OCI-LY7 (cell line): Measurements from ENCODE around the gene RAB3C. TPM values are rescaled to one million over a fixed set of nuclear protein-coding genes. Genes with fewer than 3 reads are reported as not detected.

Experiments used
- BruUV-seq: library from RNA; stranded (reverse); fragments of 400-500 nt; replicated peaks from 2 replicates; lab custom pipeline; 2021; lab: Mats Ljungman, UMichigan
- CTCF ChIA-PET: fragments of 300-600 bp; sonication (Branson Sonifier 250); formaldehyde crosslinking; loops from one replicate; lab custom pipeline; 2022; ENCODE audit warnings: antibody characterized with exemption; ENCODE audit not compliant: unreplicated experiment; lab: Charles Lee
- POLR2A ChIA-PET: fragments of 300-600 bp; sonication (Branson Sonifier 250); formaldehyde crosslinking; loops from one replicate; lab custom pipeline; 2022; ENCODE audit warnings: antibody characterized with exemption; lab: Charles Lee
- DNase-seq: peaks from one replicate; pipeline ENCODE4 v3.0.0-alpha.2; 2015; ENCODE audit warnings: low spot score
- H2AFZ ChIP-seq: fragments of 200-600 bp; sonication (generic), shearing (Covaris generic); 2 replicates; pipeline ENCODE4 v1.6.1; 2014; ENCODE audit warnings: mild to moderate bottlenecking, antibody characterized with exemption, low read length, moderate library complexity
- H3K27ac ChIP-seq: fragments of 200-600 bp; sonication (generic); 2 replicates; pipeline ENCODE4 v1.5.1; 2014; ENCODE audit warnings: mixed run types, low read depth, mild to moderate bottlenecking, moderate library complexity, low read length, inconsistent platforms; ENCODE audit not compliant: poor library complexity, severe bottlenecking
- H3K36me3 ChIP-seq: fragments of 200-600 bp; sonication (generic); 2 replicates; pipeline ENCODE4 v1.6.1; 2014; ENCODE audit warnings: mild to moderate bottlenecking, antibody characterized with exemption, low read length, moderate library complexity, mixed read lengths; ENCODE audit not compliant: insufficient read depth
- H3K4me1 ChIP-seq: fragments of 200-600 bp; sonication (generic); 2 replicates; pipeline ENCODE4 v1.5.1; 2014; ENCODE audit warnings: mild to moderate bottlenecking, low read length; ENCODE audit not compliant: insufficient read depth, poor library complexity, severe bottlenecking
- H3K4me2 ChIP-seq: fragments of 200-600 bp; sonication (generic); 2 replicates; pipeline ENCODE4 v1.6.1; 2014; ENCODE audit warnings: mild to moderate bottlenecking, low read length
- H3K4me3 ChIP-seq: fragments of 200-600 bp; sonication (generic); 2 replicates; pipeline ENCODE4 v1.5.1; 2014; ENCODE audit warnings: mild to moderate bottlenecking, low read depth, low read length; ENCODE audit not compliant: poor library complexity, severe bottlenecking
- H3K79me2 ChIP-seq: fragments of 200-600 bp; sonication (generic); 2 replicates; pipeline ENCODE4 v1.6.1; 2016; ENCODE audit warnings: low read depth, mild to moderate bottlenecking, low read length, moderate library complexity, mixed read lengths; ENCODE audit not compliant: insufficient read depth
- H3K9me2 ChIP-seq: fragments of 200-600 bp; sonication (generic); 2 replicates; pipeline ENCODE4 v1.6.1; 2016; ENCODE audit warnings: mild to moderate bottlenecking, low read length, mixed read lengths; ENCODE audit not compliant: insufficient read depth
- H3K9me3 ChIP-seq: fragments of 200-600 bp; sonication (generic); 2 replicates; pipeline ENCODE4 v1.6.1; 2014; ENCODE audit warnings: mild to moderate bottlenecking, mixed run types, low read length, mixed read lengths
- H4K20me1 ChIP-seq: fragments of 200-600 bp; sonication (generic); 2 replicates; pipeline ENCODE4 v1.6.1; 2014; ENCODE audit warnings: mild to moderate bottlenecking, antibody characterized with exemption, low read length, moderate library complexity, mixed read lengths; ENCODE audit not compliant: insufficient read depth
- EZH2phosphoT487 ChIP-seq: fragments of 200-600 bp; sonication (generic); IDR thresholded peaks from 2 replicates; pipeline ENCODE4 v1.6.1; 2018; ENCODE audit warnings: low read depth, borderline replicate concordance, mild to moderate bottlenecking, mixed run types, antibody characterized with exemption, low read length, moderate library complexity, mixed read lengths
- intact Hi-C: fragments of 100-400 bp; cut with micrococcal nuclease; formaldehyde crosslinking; loops from one replicate; pipeline ENCODE4 v1.10.0; 2022; ENCODE audit not compliant: unreplicated experiment
- total RNA-seq, 2 experiments: library from RNA; depleted of rRNA in 1 of 2; stranded (reverse); fragments of >200 nt in 1 of 2; shearing (Covaris generic) in 1 of 2; gene quantifications; 2 replicates each; pipeline ENCODE4 v1.2.3, GENCODE V29; 2014 to 2022
- TF ChIP-seq, protein P1 (sequence below): fragments of 200-600 bp; sonication (generic); conservative IDR thresholded peaks from 2 replicates; pipeline ENCODE4 v1.5.1; 2014; ENCODE audit warnings: mild to moderate bottlenecking, antibody characterized with exemption, low read length, moderate library complexity, mixed read lengths

RAB3C gene
- total RNA-seq, 2 experiments from 2014 or later: not detected

DNA sequence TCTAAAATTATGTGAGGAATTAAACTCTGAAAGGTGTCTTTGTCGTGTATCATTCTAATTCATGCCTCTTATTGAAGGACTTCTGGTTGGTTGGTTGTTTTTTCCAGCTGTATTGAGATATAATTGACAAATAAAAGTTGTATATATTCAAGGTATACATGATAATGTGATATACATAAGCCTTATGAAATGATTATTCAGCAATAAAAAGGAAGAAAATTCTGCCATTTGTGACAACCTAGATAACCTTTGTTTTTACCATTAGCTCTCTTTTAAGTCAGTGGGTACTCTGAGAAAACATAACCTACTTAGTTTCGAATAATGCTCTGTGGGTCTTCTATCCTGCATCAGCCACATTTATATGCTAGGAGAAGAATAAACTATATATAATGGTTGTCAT, 89.6 kb downstream of the RAB3C start:
- intact Hi-C loops: no loop called here
- H3K79me2 ChIP-seq: no peaks in the 10 kb centered on the region
- H3K9me3 ChIP-seq: no peaks in the 10 kb centered on the region
- H3K27ac ChIP-seq: no peak overlapping the region
- no peak overlapping the region for H3K4me2 ChIP-seq
- BruUV-seq: no TSS peak
- H3K9me2 ChIP-seq: no peaks in the 10 kb centered on the region
- TF ChIP-seq, protein P1, sequence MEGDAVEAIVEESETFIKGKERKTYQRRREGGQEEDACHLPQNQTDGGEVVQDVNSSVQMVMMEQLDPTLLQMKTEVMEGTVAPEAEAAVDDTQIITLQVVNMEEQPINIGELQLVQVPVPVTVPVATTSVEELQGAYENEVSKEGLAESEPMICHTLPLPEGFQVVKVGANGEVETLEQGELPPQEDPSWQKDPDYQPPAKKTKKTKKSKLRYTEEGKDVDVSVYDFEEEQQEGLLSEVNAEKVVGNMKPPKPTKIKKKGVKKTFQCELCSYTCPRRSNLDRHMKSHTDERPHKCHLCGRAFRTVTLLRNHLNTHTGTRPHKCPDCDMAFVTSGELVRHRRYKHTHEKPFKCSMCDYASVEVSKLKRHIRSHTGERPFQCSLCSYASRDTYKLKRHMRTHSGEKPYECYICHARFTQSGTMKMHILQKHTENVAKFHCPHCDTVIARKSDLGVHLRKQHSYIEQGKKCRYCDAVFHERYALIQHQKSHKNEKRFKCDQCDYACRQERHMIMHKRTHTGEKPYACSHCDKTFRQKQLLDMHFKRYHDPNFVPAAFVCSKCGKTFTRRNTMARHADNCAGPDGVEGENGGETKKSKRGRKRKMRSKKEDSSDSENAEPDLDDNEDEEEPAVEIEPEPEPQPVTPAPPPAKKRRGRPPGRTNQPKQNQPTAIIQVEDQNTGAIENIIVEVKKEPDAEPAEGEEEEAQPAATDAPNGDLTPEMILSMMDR: no peak
- TF ChIP-seq EZH2phosphoT487: no peak
- H2AFZ ChIP-seq: no peak overlapping the region
- POLR2A ChIA-PET: no interaction called here
- CTCF ChIA-PET: no interaction called here
- H3K4me1 ChIP-seq: no peaks in the 10 kb centered on the region
- DNase-seq: no peak
- no peaks in the 10 kb centered on the region for H3K36me3 ChIP-seq
- H3K4me3 ChIP-seq: no peak overlapping the region
- no peaks in the 10 kb centered on the region for H4K20me1 ChIP-seq

DNA sequence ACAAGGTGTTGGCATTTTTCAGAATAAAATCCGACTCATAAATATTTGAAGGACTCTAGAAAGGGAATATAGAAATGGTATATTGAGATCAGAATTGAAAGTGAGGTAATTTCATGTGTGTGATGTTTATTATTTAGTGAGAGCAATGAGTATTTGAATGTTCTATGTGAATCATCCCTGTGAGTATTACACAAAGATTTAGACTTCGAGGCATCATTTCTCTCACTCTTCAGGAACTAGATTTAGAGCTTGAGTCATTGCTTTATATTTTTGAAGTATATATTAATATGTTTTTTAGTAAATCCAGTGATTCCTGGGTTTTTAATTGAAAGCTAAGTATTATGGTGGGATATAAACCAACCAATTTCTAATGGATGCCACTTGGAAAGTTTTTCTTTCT, 91.2 kb downstream of the RAB3C start:
- DNase-seq: no peak
- ChIA-PET POLR2A (no interaction called here), CTCF (no interaction called here)
- Histone ChIP-seq H3K4me3 (no peak overlapping the region), H4K20me1 (no peaks in the 10 kb centered on the region), H3K4me1 (no peaks in the 10 kb centered on the region), H3K79me2 (no peaks in the 10 kb centered on the region), H3K27ac (no peak overlapping the region), H3K9me3 (no peaks in the 10 kb centered on the region), H3K36me3 (no peaks in the 10 kb centered on the region), H2AFZ (no peak overlapping the region), H3K4me2 (no peak overlapping the region), H3K9me2 (no peaks in the 10 kb centered on the region)
- TF ChIP-seq, protein P1: no peak
- no peak for TF ChIP-seq EZH2phosphoT487
- intact Hi-C loops: no loop called here
- no TSS peak for BruUV-seq

DNA sequence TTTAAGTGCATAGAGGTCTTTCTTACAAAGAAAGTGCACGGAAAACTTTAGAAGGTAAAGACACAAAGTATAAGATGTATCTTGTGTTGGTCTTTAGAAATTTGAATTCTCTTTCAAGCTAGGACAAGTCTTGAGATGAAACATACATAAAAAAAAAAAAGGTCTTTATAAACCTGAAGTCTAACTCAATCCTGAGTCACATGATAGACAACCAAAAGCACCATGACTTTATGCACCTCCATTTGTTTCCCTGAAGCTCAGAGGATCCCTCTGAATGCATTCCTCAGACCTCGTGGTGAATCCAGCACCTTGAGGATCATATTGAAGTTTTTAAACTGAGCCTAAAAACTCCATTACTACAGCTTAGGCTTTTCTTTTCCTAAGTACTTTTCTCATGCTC, 91.8 kb downstream of the RAB3C start:
- no TSS peak for BruUV-seq
- intact Hi-C loops: no loop called here
- H3K4me3 ChIP-seq: no peak overlapping the region
- no peaks in the 10 kb centered on the region for H3K9me2 ChIP-seq
- no peak for TF ChIP-seq EZH2phosphoT487
- TF ChIP-seq, protein P1: no peak
- no peaks in the 10 kb centered on the region for H3K79me2 ChIP-seq
- H3K4me1 ChIP-seq: no peaks in the 10 kb centered on the region
- no peaks in the 10 kb centered on the region for H3K36me3 ChIP-seq
- no peak overlapping the region for H3K27ac ChIP-seq
- H3K9me3 ChIP-seq: no peaks in the 10 kb centered on the region
- H2AFZ ChIP-seq: no peak overlapping the region
- CTCF ChIA-PET: no interaction called here
- POLR2A ChIA-PET: no interaction called here
- H3K4me2 ChIP-seq: no peak overlapping the region
- no peak for DNase-seq
- H4K20me1 ChIP-seq: no peaks in the 10 kb centered on the region
